Mesendoderm (in vitro differentiated cells): ENCODE results near the gene RDX.

Experiments used
- DNase-seq: peaks from one replicate; pipeline ENCODE4 v3.0.0; 2013
- H2AK5ac ChIP-seq: 2 replicates; pipeline ENCODE4 v1.6.1; 2013; ENCODE audit warnings: low read length, inconsistent platforms
- H2BK120ac ChIP-seq: 2 replicates; pipeline ENCODE4 v1.6.1; 2013; ENCODE audit warnings: low read depth, mild to moderate bottlenecking, low read length, moderate library complexity, mixed read lengths
- H2BK15ac ChIP-seq: replicated peaks from 2 replicates; pipeline ENCODE4 v1.6.1; 2013; ENCODE audit warnings: low read depth, mild to moderate bottlenecking, moderate library complexity
- H2BK5ac ChIP-seq: 2 replicates; pipeline ENCODE4 v1.6.1; 2013; ENCODE audit warnings: low read length, inconsistent platforms
- H3K18ac ChIP-seq: 2 replicates; pipeline ENCODE4 v1.6.1; 2013; ENCODE audit warnings: mild to moderate bottlenecking, low read length, mixed read lengths
- H3K23ac ChIP-seq: one replicate; pipeline ENCODE4 v1.6.1; 2013; ENCODE audit warnings: low read length
- H3K27ac ChIP-seq: 2 replicates; pipeline ENCODE4 v1.5.1; 2013; ENCODE audit warnings: low read depth, mild to moderate bottlenecking, inconsistent platforms, low read length, moderate library complexity
- H3K27me3 ChIP-seq: 2 replicates; pipeline ENCODE4 v1.6.1; 2013; ENCODE audit warnings: low read length, control low read depth, mild to moderate bottlenecking, inconsistent platforms; ENCODE audit not compliant: insufficient read depth, poor library complexity
- H3K36me3 ChIP-seq: 2 replicates; pipeline ENCODE4 v1.6.1; 2013; ENCODE audit warnings: low read length, inconsistent platforms; ENCODE audit not compliant: control insufficient read depth, insufficient read depth
- H3K4ac ChIP-seq: one replicate; pipeline ENCODE4 v1.6.1; 2013; ENCODE audit warnings: low read depth, mild to moderate bottlenecking, low read length, moderate library complexity
- H3K4me1 ChIP-seq: 2 replicates; pipeline ENCODE4 v1.6.1; 2013; ENCODE audit warnings: low read depth, low read length, inconsistent platforms; ENCODE audit not compliant: control insufficient read depth
- H3K4me2 ChIP-seq: 2 replicates; pipeline ENCODE4 v1.6.1; 2013; ENCODE audit warnings: low read length
- H3K4me3 ChIP-seq: 2 replicates; pipeline ENCODE4 v1.5.1; 2013; ENCODE audit warnings: mild to moderate bottlenecking, low read length
- H3K56ac ChIP-seq: one replicate; pipeline ENCODE4 v1.6.1; 2013; ENCODE audit warnings: low read length
- H3K79me1 ChIP-seq: 2 replicates; pipeline ENCODE4 v1.6.1; 2013; ENCODE audit warnings: low read length, inconsistent platforms
- H3K79me2 ChIP-seq: 2 replicates; pipeline ENCODE4 v1.6.1; 2013; ENCODE audit warnings: mild to moderate bottlenecking, low read length; ENCODE audit not compliant: control insufficient read depth, insufficient read depth
- H3K9ac ChIP-seq: 2 replicates; pipeline ENCODE4 v1.6.1; 2013; ENCODE audit warnings: low read length, inconsistent platforms
- H4K5ac ChIP-seq: one replicate; pipeline ENCODE4 v1.6.1; 2013; ENCODE audit warnings: low read length
- H4K8ac ChIP-seq: one replicate; pipeline ENCODE4 v1.6.1; 2013; ENCODE audit warnings: low read depth, mild to moderate bottlenecking, control low read depth, low read length, moderate library complexity
- WGBS: extraction: QIAGEN DNeasy Blood & Tissue Kit; methylation state at CpG from one replicate; pipeline ENCODE4 v1.1.7; 2013; ENCODE audit warnings: low lambda C conversion rate, missing lambda C conversion rate; ENCODE audit not compliant: insufficient coverage; ENCODE audit errors: extremely low coverage; 5-methylcytosine and 5-hydroxymethylcytosine counted together

RDX gene

GRCh38 chr11:110323786-110324185, 27.4 kb upstream of the RDX start:
- Histone ChIP-seq H4K8ac (no peak overlapping the region), H3K36me3 (no peaks in the 10 kb centered on the region), H3K27me3 (no peaks in the 10 kb centered on the region), H3K23ac (no peak overlapping the region), H3K18ac (no peak overlapping the region), H3K4me1 (peaks cover 5% of the 10 kb centered on the region), H3K79me1 (no peaks in the 10 kb centered on the region), H2BK5ac (no peak overlapping the region), H3K4me3 (no peak overlapping the region), H3K79me2 (no peaks in the 10 kb centered on the region), H2BK15ac (no peak overlapping the region), H3K4me2 (no peak overlapping the region), H2BK120ac (no peak overlapping the region), H3K4ac (no peak overlapping the region), H2AK5ac (no peak overlapping the region), H3K9ac (no peak overlapping the region), H3K56ac (no peak overlapping the region), H4K5ac (no peak overlapping the region), H3K27ac (no peak overlapping the region)
- DNase-seq: no peak
- no CpG with 5 or more reads among the region's 4 CpGs for WGBS

GRCh38 chr11:110319501-110319900, 23.1 kb upstream of the RDX start:
- peak overlapping the region; percentile 90 for H2BK5ac ChIP-seq
- no peak overlapping the region for H4K5ac ChIP-seq
- peak overlapping the region; percentile 6 for H3K18ac ChIP-seq
- H3K4ac ChIP-seq: no peak overlapping the region
- no CpG with 5 or more reads among the region's 3 CpGs for WGBS
- H3K4me1 ChIP-seq: peaks cover 5% of the 10 kb centered on the region
- DNase-seq: peak; percentile 26
- H3K36me3 ChIP-seq: no peaks in the 10 kb centered on the region
- H3K27me3 ChIP-seq: no peaks in the 10 kb centered on the region
- H3K79me2 ChIP-seq: no peaks in the 10 kb centered on the region
- H4K8ac ChIP-seq: no peak overlapping the region
- H3K4me3 ChIP-seq: no peak overlapping the region
- no peak overlapping the region for H2BK120ac ChIP-seq
- H3K4me2 ChIP-seq: no peak overlapping the region
- no peak overlapping the region for H2BK15ac ChIP-seq
- H3K9ac ChIP-seq: no peak overlapping the region
- H3K56ac ChIP-seq: peak overlapping the region; percentile 74
- peak overlapping the region; percentile 55 for H3K27ac ChIP-seq
- H3K79me1 ChIP-seq: no peaks in the 10 kb centered on the region
- no peak overlapping the region for H2AK5ac ChIP-seq
- no peak overlapping the region for H3K23ac ChIP-seq

- H3K4ac ChIP-seq: no peak overlapping the region
- no CpG with 5 or more reads among the region's 1 CpG for WGBS
Measured at GRCh38 chr11:110318638-110319404, 22.4 kb upstream of the RDX start.

GRCh38 chr11:110317516-110317932, 21.1 kb upstream of the RDX start:
- Histone ChIP-seq H3K18ac (no peak overlapping the region), H2AK5ac (no peak overlapping the region)

More at GRCh38 chr11:110318638-110319404, 22.4 kb upstream of the RDX start:
- Histone ChIP-seq H2AK5ac (peak overlapping the region; percentile 53), H3K36me3 (no peaks in the 10 kb centered on the region), H3K18ac (peak overlapping the region; percentile 6), H2BK120ac (no peak overlapping the region), H3K27me3 (no peaks in the 10 kb centered on the region), H3K79me2 (no peaks in the 10 kb centered on the region), H3K79me1 (no peaks in the 10 kb centered on the region), H2BK5ac (peak overlapping the region; percentile 90), H3K56ac (peak overlapping the region; percentile 74), H3K4me3 (no peak overlapping the region), H3K4me2 (no peak overlapping the region), H3K4me1 (peaks cover 5% of the 10 kb centered on the region), H2BK15ac (no peak overlapping the region), H4K8ac (no peak overlapping the region), H3K23ac (no peak overlapping the region), H3K9ac (peak overlapping the region; percentile 20), H4K5ac (no peak overlapping the region), H3K27ac (peak overlapping the region; percentile 55)
- no peak for DNase-seq

GRCh38 chr11:110314366-110315095, 18.1 kb upstream of the RDX start:
- no peak overlapping the region for H2BK120ac ChIP-seq
- no peak overlapping the region for H3K9ac ChIP-seq

More at GRCh38 chr11:110317516-110317932, 21.1 kb upstream of the RDX start:
- Histone ChIP-seq H3K4me3 (no peak overlapping the region), H3K79me1 (no peaks in the 10 kb centered on the region), H3K4me1 (peaks cover 5% of the 10 kb centered on the region), H3K4ac (no peak overlapping the region), H2BK120ac (no peak overlapping the region), H3K27ac (no peak overlapping the region), H3K36me3 (no peaks in the 10 kb centered on the region), H3K23ac (no peak overlapping the region), H4K5ac (no peak overlapping the region), H3K9ac (no peak overlapping the region), H2BK15ac (no peak overlapping the region), H4K8ac (no peak overlapping the region), H3K27me3 (no peaks in the 10 kb centered on the region), H2BK5ac (no peak overlapping the region), H3K4me2 (no peak overlapping the region), H3K56ac (no peak overlapping the region), H3K79me2 (no peaks in the 10 kb centered on the region)
- no CpG with 5 or more reads among the region's 3 CpGs for WGBS
- DNase-seq: peak; percentile 59

More at GRCh38 chr11:110314366-110315095, 18.1 kb upstream of the RDX start:
- Histone ChIP-seq H4K8ac (no peak overlapping the region), H3K79me1 (no peaks in the 10 kb centered on the region), H3K18ac (no peak overlapping the region), H3K4me1 (peaks cover 9% of the 10 kb centered on the region), H3K4ac (no peak overlapping the region), H3K4me2 (no peak overlapping the region), H3K27me3 (no peaks in the 10 kb centered on the region), H2AK5ac (no peak overlapping the region), H2BK15ac (no peak overlapping the region), H4K5ac (no peak overlapping the region), H3K36me3 (no peaks in the 10 kb centered on the region), H2BK5ac (no peak overlapping the region), H3K4me3 (no peak overlapping the region), H3K79me2 (no peaks in the 10 kb centered on the region), H3K23ac (no peak overlapping the region), H3K56ac (no peak overlapping the region), H3K27ac (no peak overlapping the region)
- WGBS: no CpG with 5 or more reads among the region's 9 CpGs
- DNase-seq: no peak
